Forelimb muscle (tissue), 1 donor: Measurements from ENCODE around the gene COA1. TPM values are rescaled to one million over a fixed set of nuclear protein-coding genes. Genes with fewer than 3 reads are reported as not detected.
"Not testable (repeated sequence)": the region's sequence is repeated elsewhere in the genome, so short reads cannot be mapped to it uniquely, and the experiment has no call there.

Experiments
- DNase-seq: peaks from one replicate; pipeline ENCODE4 v3.0.0-alpha.2; 2013; ENCODE audit warnings: low read depth
- polyA plus RNA-seq: library from polyadenylated mRNA; unstranded; fragments of 120-200 nt; gene quantifications from one replicate; pipeline ENCODE4 v1.2.1, GENCODE V29; 2013; ENCODE audit not compliant: insufficient read length

Gene COA1
- polyA plus RNA-seq, 1 donor: 42.2 TPM

GRCh38 chr7:43691611-43692010, 37.7 kb downstream of the COA1 start:
- DNase-seq: no peak

DNA sequence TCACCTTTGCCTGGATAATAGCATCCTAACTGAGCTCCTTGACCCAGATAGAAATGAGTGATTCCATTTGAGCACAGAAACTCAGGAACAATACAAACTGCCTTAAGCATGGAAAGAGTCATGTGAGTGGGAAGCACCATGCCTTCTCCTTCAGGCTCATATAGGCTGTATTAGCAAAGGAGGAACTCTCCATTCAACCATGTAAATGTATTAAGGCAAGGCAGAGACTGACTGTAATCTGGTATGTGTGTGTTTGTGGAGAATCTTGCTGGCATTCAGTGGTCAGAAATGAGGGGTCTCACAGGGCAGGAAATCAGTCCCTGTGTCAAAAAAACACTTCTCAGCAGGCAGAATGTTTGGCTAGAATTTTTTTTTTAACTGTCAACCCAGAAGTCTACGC, 40.2 kb downstream of the COA1 start:
- DNase-seq: no peak

- not testable (repeated sequence) for DNase-seq
Observed at GRCh38 chr7:43687866-43688265, 41.5 kb downstream of the COA1 start.

- no peak for DNase-seq
Observed at GRCh38 chr7:43686991-43687390, 42.3 kb downstream of the COA1 start.

GRCh38 chr7:43680736-43681135, 48.6 kb downstream of the COA1 start:
- no peak for DNase-seq

DNA sequence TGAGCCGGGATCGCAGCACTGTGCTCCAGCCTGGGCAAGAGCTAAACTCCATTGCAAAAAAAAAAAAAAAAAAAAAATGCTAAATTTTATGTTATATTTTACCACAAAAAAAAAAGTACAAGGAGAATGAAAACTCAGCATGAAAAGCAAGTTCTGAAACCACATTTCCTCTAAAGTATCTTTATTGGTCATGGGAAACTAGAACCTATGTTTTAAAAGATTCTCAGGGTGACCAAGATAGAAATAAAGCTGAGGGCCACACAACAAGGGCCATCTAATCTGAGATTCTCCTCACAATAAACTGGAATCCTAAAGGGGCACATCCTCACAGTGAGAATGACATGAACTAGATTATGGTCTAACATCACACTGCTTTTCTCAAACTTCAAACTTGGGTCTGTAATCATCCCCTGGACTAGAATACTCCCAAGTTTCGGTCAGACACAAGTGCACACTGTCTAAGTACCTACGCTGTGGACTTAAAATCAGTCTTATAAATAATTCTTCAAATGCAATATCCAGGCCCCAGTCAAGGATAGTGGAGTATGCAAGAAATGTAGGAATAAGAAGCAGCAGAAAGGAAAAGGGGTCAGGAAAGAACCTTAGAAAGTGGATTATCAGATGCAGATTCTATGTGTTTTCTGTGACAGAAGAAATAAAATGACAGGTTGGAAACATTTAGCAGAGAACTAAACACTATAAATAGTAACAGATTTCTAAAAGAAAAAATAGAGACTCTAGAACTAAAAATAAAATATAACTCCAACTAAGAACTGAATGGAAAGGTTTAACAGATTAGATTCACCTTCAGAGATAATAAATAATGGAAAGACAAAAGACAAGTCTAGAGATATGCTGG, 49.9 kb downstream of the COA1 start:
- DNase-seq: no peak

- DNase-seq: no peak
Observed at GRCh38 chr7:43678315-43678714, 51.0 kb downstream of the COA1 start.

- DNase-seq: no peak
Observed at GRCh38 chr7:43677864-43678263, 51.5 kb downstream of the COA1 start.

DNA sequence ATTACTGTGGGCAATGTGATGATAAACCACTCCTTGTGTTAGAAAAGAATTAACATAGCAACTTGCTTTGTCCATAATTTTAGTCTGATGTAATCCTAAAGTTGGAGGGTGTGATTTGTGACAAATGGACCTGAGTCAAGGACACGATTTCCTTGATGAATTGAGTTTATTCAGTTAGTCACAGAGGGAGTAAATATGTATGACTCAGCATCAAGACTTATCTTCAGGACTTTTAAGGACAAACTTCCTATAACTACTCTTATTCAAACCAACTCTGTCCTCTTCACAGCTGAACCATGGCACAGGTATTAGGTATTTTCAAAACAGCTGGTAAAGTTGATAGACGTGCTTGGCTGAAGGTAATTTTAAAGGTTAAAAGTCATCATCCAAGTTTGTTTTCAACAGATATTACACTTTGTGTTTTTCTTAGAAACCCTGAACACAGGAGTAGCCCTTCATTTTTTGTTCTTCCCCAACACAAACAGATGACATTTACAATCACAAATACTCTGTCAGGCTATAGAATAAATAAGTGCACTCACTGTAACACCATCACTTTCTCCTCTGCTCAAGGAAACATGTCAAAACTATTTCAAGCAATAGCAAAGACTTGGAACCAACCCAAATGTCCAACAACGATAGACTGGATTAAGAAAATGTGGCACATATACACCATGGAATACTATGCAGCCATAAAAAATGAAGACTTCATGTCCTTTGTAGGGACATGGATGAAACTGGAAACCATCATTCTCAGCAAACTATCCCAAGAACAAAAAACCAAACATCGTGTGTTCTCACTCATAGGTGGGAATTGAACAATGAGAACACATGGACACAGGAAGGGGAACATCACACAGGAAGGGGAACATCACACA, 54.5 kb downstream of the COA1 start:
- no peak for DNase-seq

- not testable (repeated sequence) for DNase-seq
Observed at GRCh38 chr7:43673243-43673976, 55.9 kb downstream of the COA1 start.

DNA sequence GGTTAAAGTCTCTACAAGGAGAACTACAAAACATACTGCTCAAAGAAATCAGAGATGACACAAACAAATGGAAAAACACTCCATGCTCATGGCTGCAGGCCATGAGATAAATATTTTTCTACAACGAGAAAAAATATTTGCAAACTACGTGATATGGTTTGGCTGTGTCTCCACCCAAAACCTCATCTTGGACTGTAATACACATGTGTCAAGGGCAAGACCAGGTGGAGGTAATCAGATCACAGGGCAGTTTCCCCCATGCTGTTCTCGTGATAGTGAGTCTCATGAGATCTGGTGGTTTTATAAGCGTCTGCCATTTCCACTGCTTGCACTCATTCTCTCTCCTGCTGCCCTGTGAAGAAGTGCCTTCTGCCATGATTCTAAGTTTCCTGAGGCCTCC, 57.8 kb downstream of the COA1 start:
- no peak for DNase-seq

GRCh38 chr7:43669286-43670081, 59.8 kb downstream of the COA1 start:
- DNase-seq: no peak

DNA sequence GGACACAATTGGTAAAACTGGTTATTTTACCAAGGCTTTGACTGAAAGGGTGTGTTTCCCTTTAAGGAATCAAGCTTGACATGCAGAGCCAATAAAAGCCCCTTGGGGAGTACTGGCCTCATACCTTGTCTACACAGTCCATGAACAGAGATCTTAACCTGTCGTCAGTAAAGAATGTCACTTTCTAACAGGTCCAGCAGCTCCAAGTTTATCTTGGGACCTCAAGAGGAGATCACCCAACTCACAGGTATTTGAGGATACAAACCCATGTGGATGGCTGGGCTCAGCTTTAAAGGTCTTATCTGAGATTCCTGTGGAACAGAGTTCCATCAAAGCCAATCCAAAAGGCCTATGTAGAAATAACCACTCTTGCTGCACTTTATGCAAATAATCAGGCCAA, 61.3 kb downstream of the COA1 start:
- DNase-seq: no peak

- DNase-seq: no peak
Observed at GRCh38 chr7:43666938-43667337, 62.4 kb downstream of the COA1 start.

DNA sequence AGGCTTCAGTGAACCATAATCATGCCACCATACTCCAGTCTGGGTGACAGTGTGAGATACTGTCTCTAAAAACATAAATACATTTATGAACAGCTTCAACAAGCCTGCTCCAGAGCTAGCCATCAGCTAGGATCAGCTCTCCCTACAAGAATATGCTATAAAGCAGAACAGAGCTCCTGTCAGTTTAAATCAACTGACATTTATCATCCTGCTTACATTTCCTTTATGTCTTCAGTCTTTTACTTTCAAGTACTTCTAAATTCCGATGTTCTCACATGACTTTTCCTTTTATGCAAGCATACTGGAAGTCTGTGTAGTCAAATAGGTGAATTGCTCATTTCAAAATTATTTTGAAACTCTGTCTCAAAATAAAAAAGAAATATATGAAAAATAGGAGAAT, 64.6 kb downstream of the COA1 start:
- no peak for DNase-seq

DNA sequence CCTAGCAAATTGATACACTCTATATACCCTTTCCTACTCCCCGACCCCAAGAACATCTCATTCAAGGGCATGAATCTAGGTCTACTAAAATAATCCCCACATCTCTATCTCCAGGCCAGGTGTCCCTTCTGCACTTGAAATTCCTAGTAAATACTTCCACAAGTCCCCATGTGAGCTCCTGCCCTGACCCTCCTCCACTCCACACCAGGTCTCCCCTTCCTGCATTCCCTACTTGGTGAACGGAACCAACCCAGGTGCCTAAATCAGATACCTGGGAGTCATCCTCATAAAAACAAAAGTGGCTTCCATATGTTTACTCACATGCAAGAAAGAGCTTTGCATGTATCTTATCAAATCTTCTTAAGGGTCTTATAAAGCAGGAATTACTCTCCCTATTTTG, 69.2 kb downstream of the COA1 start:
- DNase-seq: no peak

DNA sequence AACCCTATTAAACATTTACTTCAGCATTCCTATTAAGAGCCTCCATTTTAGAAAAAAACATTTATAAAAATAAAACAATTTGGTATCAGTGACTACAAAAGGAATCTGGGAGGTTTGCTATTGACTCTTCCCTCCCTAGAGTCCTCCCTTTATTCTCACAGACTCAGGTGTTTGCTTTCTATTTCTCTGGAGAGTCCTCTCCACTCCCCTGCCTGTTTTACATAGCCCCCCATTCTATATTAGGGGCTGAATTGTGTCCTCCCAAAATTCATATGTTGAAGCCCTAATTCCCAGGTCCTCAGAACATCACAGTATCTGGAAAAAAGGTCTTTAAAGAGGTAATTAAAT, 69.8 kb downstream of the COA1 start:
- DNase-seq: no peak

DNA sequence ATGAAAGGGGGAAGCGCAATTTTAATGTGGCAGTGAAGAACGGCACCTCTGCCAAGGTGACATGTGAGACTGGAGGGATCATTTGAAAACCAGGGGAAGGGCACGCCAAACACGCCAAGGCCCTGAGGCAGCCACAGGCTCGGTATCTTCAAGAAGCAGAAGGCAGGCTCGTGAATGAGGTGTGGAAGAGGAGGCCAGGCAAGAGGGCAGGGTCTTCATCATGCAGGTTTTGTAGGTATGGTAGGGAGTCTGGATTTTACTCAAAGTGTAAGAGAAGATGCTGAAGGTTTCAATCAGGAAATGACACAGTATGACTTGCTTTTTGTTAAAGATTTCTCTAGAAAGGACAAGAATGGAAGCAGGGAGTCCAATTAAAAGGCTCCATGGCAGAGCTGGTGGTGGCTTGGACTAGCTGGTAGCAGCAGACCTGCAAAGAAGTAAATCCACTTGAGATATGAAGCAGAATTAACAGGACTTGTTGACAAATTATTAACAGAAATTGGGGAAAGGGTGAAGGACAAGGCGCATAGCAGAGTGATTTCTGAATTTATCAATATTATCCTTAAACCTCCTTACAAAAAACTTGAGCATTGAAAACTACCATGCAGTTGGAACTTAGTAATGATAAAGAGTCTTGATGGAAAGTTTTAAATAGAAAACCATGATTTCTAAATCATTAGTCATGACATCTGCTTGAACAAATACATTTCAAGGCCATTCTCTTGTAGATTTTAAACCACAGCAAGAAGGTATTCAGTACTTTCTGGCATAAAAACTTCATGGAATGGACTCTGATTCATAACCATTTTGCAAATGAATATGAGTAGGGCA, 70.4 kb downstream of the COA1 start:
- no peak for DNase-seq

GRCh38 chr7:43656997-43657396, 72.3 kb downstream of the COA1 start:
- no peak for DNase-seq

DNA sequence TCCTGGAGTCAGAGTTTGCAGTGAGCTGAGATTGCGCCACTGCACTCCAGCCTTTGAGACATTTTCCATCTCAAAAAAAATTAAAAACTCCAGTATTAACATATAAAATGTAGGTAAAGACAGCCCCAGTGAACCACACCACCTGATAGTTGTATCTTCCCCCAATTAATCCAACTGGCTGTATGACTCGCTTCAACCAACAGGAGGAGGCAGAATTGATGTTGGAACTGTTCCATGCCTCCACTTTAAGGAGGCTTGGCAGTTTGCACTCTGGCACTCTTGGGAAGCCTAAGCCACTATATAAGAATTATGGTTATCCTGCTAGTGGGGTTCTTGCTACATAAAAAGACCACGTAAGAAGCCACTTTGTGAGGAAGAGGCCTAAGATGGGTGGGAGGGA, 73.7 kb downstream of the COA1 start:
- no peak for DNase-seq
